Right kidney (tissue), 1 donor: Measurements from ENCODE around the gene APOB.
"Not testable (repeated sequence)": the region's sequence is repeated elsewhere in the genome, so short reads cannot be mapped to it uniquely, and the experiment has no call there.

Experiments used
- DNase-seq: peaks from one replicate; pipeline ENCODE4 v3.0.0-alpha.2; 2016

APOB gene

GRCh38 chr2:21032338-21033236 is 11.3 kb downstream of the APOB start:
- DNase-seq, result no peak

- DNase-seq, result no peak
Measured at GRCh38 chr2:21030983-21031968, 12.6 kb downstream of the APOB start.

- no peak for DNase-seq
Measured at GRCh38 chr2:21029519-21029918, 14.4 kb downstream of the APOB start.

GRCh38 chr2:21028951-21029350 is 14.9 kb downstream of the APOB start:
- DNase-seq, result not testable (repeated sequence)

GRCh38 chr2:21028021-21028947 is 15.6 kb downstream of the APOB start:
- no peak for DNase-seq

- DNase-seq, result no peak
Measured at GRCh38 chr2:21026479-21027282, 17.2 kb downstream of the APOB start.

- DNase-seq, result no peak
Measured at GRCh38 chr2:21025690-21026478, 18.0 kb downstream of the APOB start.

GRCh38 chr2:21024722-21025389 is 19.0 kb downstream of the APOB start:
- no peak for DNase-seq

GRCh38 chr2:21024198-21024597 is 19.7 kb downstream of the APOB start:
- no peak for DNase-seq

GRCh38 chr2:21023419-21024181 is 20.3 kb downstream of the APOB start:
- no peak for DNase-seq

GRCh38 chr2:21022792-21023367 is 21.0 kb downstream of the APOB start:
- no peak for DNase-seq

- no peak for DNase-seq
Measured at GRCh38 chr2:21021430-21021829, 22.4 kb downstream of the APOB start.

GRCh38 chr2:21020668-21021288 is 23.1 kb downstream of the APOB start:
- no peak for DNase-seq

- no peak for DNase-seq
Measured at GRCh38 chr2:21020031-21020667, 23.7 kb downstream of the APOB start.

GRCh38 chr2:21019678-21020021 is 24.2 kb downstream of the APOB start:
- DNase-seq, result no peak

GRCh38 chr2:21019000-21019677 is 24.7 kb downstream of the APOB start:
- no peak for DNase-seq

- no peak for DNase-seq
Measured at GRCh38 chr2:21018290-21018689, 25.6 kb downstream of the APOB start.
